Fibroblast of villous mesenchyme (primary cell): ENCODE results near the gene SLC39A9. TPM values are rescaled to one million over a fixed set of nuclear protein-coding genes. Genes with fewer than 3 reads are reported as not detected.

ENCODE experiments used
- DNase-seq: peaks from one replicate; pipeline ENCODE4 v3.0.0-alpha.2; 2010; ENCODE audit warnings: low read depth
- H3K4me3 ChIP-seq: 2 replicates; pipeline ENCODE4 v1.5.1; 2011; ENCODE audit warnings: low read depth, mild to moderate bottlenecking, low read length
- total RNA-seq: library from RNA; depleted of rRNA; stranded (reverse); fragments of >200 nt; gene quantifications from 2 replicates; pipeline ENCODE4 v1.2.3, GENCODE V29; 2012
- TF ChIP-seq, protein P1 (sequence below): IDR thresholded peaks from 2 replicates; pipeline ENCODE4 v1.5.1; 2012; ENCODE audit warnings: low read depth, mild to moderate bottlenecking, low read length; ENCODE audit not compliant: insufficient read depth

The SLC39A9 gene
- total RNA-seq, 1 donor = 159 TPM

DNA sequence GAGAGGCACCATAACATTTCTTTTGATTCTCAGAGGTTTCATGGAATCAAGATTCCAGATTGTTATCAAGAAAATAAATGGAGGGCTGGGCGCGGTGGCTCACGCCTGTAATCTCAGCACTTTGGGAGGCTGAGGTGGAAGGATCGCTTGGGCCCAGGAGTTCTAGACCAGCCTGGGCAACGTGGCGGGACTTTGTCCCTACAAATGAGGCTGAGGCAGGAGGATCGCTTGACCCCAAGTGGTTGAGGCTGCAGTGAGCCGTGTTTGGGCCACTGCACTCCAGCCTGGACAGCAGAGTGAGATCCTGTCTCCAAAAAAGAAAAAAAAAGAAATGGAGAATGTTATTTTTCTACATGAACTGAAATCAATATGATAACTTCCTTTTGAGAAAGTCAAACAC, 1.3 kb downstream of the SLC39A9 start:
- TF ChIP-seq, protein P1, sequence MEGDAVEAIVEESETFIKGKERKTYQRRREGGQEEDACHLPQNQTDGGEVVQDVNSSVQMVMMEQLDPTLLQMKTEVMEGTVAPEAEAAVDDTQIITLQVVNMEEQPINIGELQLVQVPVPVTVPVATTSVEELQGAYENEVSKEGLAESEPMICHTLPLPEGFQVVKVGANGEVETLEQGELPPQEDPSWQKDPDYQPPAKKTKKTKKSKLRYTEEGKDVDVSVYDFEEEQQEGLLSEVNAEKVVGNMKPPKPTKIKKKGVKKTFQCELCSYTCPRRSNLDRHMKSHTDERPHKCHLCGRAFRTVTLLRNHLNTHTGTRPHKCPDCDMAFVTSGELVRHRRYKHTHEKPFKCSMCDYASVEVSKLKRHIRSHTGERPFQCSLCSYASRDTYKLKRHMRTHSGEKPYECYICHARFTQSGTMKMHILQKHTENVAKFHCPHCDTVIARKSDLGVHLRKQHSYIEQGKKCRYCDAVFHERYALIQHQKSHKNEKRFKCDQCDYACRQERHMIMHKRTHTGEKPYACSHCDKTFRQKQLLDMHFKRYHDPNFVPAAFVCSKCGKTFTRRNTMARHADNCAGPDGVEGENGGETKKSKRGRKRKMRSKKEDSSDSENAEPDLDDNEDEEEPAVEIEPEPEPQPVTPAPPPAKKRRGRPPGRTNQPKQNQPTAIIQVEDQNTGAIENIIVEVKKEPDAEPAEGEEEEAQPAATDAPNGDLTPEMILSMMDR = no peak
- no peak for DNase-seq
- peak overlapping the region; percentile 91 for H3K4me3 ChIP-seq

DNA sequence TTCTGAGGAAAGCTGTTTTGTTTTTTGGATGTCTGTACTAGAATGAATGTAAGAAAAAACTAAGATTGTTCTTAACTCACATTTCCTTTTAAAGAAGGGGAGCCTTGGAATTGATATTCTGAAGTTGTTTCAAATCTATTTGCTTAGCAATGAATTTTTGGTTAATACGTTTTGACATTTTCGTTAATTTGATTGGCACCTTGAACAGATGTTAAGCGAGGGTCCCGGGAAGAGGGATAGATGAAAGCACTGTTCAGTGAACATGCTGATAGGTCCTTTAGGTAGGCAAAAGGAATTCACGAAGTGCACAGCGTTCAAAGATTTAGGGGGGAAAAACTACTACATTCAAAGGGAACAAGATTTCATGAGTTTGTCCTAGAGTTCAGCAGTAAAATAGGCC, 1.7 kb downstream of the SLC39A9 start:
- TF ChIP-seq, protein P1 = no peak
- peak overlapping the region; percentile 91 for H3K4me3 ChIP-seq
- no peak for DNase-seq

DNA sequence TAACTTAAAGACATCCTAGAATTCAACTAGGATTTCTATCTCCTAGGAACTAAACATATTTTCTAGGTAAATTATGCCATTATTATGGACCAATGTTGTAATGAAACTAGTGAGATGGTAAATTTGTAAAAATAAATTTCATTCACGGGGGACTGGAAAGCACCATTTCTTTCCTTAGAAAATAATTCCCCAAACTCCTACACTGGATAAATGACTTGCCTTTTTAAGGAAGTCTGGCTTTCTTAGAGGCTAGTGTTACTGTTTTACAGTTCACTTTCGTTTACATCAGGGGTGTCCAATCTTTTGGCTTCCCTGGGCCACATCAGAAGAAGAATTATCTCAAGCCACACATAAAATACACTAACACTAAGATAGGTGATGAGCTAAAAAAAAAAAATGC, 3.3 kb downstream of the SLC39A9 start:
- peak overlapping the region; percentile 91 for H3K4me3 ChIP-seq
- no peak for DNase-seq
- TF ChIP-seq, protein P1 = no peak

DNA sequence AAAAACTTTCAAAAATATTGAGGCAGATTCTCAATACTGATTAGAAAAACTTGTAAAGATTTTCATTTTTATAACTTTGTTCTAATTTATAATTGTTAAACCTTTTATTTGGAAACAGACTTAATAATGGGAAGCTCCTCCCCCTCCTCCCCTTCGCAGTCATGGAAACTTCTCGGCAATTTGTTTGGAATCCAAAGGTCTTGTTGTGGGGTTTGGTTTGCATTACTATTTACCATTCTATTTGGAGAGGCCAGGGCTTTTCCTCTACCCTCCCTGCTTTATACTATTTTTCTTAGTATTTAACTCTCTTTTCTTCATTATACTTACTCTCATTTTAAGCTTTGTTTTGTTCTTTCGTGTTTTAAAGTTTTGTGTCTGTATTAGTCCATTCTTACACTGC, 6.0 kb downstream of the SLC39A9 start:
- H3K4me3 ChIP-seq = no peak overlapping the region
- TF ChIP-seq, protein P1 = no peak
- no peak for DNase-seq

DNA sequence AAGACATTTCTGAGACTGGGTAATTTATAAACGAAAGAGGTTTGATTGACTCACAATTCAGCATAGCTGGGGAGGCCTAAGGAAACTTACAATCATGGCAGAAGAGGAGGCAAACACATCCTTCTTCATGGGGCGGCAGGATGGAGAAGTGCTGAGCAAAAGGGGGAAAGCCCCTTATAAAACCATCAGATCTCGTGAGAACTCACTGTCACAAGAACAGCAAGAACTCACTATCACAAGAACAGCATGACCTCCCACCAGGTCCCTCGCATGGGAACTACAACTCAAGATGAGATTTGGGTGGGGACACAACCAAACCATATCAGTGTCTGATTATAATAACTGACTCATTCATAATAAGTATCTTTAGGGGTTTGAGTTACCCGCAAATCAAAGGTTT, 6.4 kb downstream of the SLC39A9 start:
- no peak overlapping the region for H3K4me3 ChIP-seq
- DNase-seq = no peak
- TF ChIP-seq, protein P1 = no peak

DNA sequence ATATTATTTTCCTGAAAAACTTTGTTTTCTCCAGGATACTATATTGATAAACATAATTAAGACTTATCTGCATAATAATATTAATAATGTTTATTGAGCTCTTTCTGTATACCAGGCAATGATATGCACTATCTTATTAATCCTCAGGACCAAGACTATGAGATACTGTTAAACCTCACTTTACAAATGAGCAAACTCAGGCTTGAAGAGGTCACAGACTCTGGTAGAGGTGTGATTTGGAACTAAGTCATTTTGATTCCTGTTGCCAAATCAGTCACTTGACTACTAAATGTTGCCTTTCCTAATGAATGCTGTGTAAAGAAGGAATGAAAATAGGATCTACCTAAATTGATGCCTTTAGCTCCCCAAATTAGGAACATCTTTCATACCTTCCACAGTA, 7.3 kb downstream of the SLC39A9 start:
- H3K4me3 ChIP-seq = no peak overlapping the region
- no peak for DNase-seq
- TF ChIP-seq, protein P1 = no peak

DNA sequence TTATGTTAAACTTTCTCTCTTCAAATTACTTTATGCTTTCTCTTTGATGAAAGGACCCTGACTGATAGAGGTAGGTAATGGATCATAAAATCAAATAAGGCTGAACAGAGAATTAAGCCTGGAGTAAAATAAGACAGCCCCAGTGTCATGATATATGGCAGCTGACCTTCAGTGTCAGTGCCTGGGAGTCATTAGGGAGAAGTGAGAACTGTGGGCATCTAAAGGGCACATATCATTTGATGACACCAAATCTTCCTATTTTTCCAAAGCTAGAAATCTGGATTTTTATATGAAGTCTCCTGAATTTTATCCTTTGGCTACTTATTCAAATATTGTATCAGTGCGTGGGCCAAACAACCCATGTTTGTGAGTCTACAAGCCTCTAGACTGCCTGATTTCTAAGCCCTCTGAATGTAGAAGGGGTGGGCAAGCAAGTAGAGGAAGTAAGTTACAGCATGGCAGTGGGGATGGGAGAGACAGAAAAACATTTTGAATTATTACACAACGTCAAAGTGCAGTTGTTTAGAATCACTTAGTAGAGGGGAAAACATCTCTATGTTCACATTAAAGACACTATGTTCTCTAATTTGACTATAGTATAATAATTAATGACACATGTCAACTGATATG, 10.0 kb downstream of the SLC39A9 start:
- DNase-seq = no peak
- TF ChIP-seq, protein P1 = no peak
- H3K4me3 ChIP-seq = no peak overlapping the region
